Activated CD8-positive, alpha-beta memory T cell treated with anti-CD3 and anti-CD28 coated beads, Interleukin-2, amount 10 ng/mL, durations not matched to agents 7 days and 5 days (primary cell): ENCODE results near the gene AEN. TPM values are rescaled to one million over a fixed set of nuclear protein-coding genes. Genes with fewer than 3 reads are reported as not detected.

Source experiments
- ATAC-seq: fragments of 150-1000 bp; cut with Tn5 transposase; one replicate; pipeline ENCODE4 v1.10.0; 2021; ENCODE audit warnings: moderate library complexity
- CTCF ChIA-PET: fragments of 350-600 bp; sonication (Branson Sonifier 250); formaldehyde crosslinking; loops from one replicate; lab custom pipeline; 2021; ENCODE audit warnings: antibody characterized with exemption; lab: Charles Lee
- DNase-seq: peaks from one replicate; pipeline ENCODE4 v3.0.0-alpha.2; 2020
- H3K27ac Mint-ChIP-seq: one replicate; pipeline ENCODE4 v1.8.0; 2021; ENCODE audit warnings: mild to moderate bottlenecking, mixed read lengths
- H3K27me3 Mint-ChIP-seq: one replicate; pipeline ENCODE4 v1.8.0; 2021; ENCODE audit warnings: mixed read lengths
- H3K36me3 Mint-ChIP-seq: one replicate; pipeline ENCODE4 v1.8.0; 2021; ENCODE audit warnings: mild to moderate bottlenecking, mixed read lengths
- H3K4me1 Mint-ChIP-seq: one replicate; pipeline ENCODE4 v1.8.0; 2021; ENCODE audit warnings: mixed read lengths
- H3K4me3 Mint-ChIP-seq: one replicate; pipeline ENCODE4 v1.8.0; 2021; ENCODE audit warnings: mild to moderate bottlenecking, moderate library complexity, mixed read lengths
- H3K9me3 Mint-ChIP-seq: one replicate; pipeline ENCODE4 v1.8.0; 2022; ENCODE audit warnings: low read depth, mixed read lengths
- total RNA-seq, 2 experiments: library from RNA; stranded (reverse); gene quantifications; one replicate each; pipeline ENCODE4 v1.2.3, GENCODE V29; 2021

AEN gene
- total RNA-seq, 2 experiments from 2014 or later = 55.7 to 57.4 TPM

DNA sequence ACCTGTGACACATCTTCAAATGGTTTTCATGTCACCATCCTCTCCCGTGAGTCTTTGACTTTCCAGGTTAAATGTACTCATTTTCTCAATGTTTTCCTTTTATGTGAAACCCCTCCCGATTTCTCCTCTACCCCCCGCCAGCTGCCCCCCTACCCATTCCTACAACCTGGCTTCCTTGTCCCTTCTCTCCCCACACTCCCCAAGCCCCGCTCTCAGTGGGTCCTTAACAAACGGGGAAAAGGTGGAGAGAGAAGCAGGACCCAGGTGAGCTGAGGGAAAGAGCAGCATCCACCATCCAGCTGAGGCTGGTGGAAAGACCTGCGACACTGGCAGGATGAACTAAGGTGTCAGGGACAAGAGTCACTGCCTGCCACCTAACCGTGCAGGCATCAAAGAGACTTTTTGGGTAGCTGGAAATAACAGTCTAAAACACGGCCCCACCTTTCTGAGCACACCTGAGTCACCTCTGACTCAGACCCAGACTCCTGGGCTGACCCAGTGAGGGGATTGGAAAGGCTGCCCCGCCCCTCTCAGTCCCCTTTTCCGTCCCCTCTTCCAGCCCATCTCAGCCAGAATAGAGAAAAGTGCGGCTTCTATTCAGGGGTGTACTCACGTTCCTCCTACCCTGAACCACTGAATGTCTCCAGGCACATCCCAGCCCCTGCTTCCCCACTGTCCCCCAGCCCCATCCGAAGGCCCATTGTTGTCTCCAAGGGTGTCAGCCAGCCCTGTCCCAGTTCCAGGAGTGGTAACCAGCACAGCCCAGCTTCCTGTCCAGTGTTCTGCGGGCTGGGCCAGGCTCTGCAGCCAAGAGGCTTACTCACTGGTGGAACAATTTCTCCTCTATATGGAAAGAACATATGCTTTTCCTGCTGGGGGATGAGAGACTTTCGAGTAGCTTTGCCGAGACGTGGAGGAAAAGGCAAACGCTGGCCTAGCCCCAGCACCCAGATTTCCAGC is 38.1 kb downstream of the AEN start:
- Mint-ChIP-seq H3K4me1 (peaks cover 6% of the 10 kb centered on the region), H3K27ac (no peak overlapping the region), H3K36me3 (peaks cover 9% of the 10 kb centered on the region), H3K9me3 (no peaks in the 10 kb centered on the region), H3K4me3 (no peak overlapping the region), H3K27me3 (no peaks in the 10 kb centered on the region)
- ATAC-seq (no peak), DNase-seq (peak; percentile 30)
- CTCF ChIA-PET = interaction anchor here (4.4 kb wide), 1 partner anchor 34 kb away, joined by 30 read pairs; no protein-coding TSS in a partner anchor

GRCh38 chr15:88661041-88661700 is 40.0 kb downstream of the AEN start:
- CTCF ChIA-PET = interaction anchor here (0.9 to 1.4 kb wide), 4 partner anchors 9 to 37 kb away, joined by 3 to 7 read pairs (median 3); no protein-coding TSS in a partner anchor

GRCh38 chr15:88661761-88662556 is 40.8 kb downstream of the AEN start:
- Mint-ChIP-seq H3K27me3 (no peaks in the 10 kb centered on the region), H3K27ac (no peak overlapping the region), H3K9me3 (no peaks in the 10 kb centered on the region), H3K36me3 (no peaks in the 10 kb centered on the region), H3K4me1 (peaks cover 2% of the 10 kb centered on the region), H3K4me3 (no peak overlapping the region)
- no peak for ATAC-seq
- CTCF ChIA-PET = interaction anchor here (1.0 to 1.4 kb wide), 4 partner anchors 8 to 38 kb away, joined by 3 to 7 read pairs (median 4); no protein-coding TSS in a partner anchor
- peak; percentile 18 for DNase-seq

More at GRCh38 chr15:88661041-88661700, 40.0 kb downstream of the AEN start:
- H3K36me3 Mint-ChIP-seq = no peaks in the 10 kb centered on the region
- H3K9me3 Mint-ChIP-seq = no peaks in the 10 kb centered on the region
- H3K27me3 Mint-ChIP-seq = no peaks in the 10 kb centered on the region
- no peak overlapping the region for H3K27ac Mint-ChIP-seq
- ATAC-seq = no peak
- H3K4me3 Mint-ChIP-seq = no peak overlapping the region
- peaks cover 2% of the 10 kb centered on the region for H3K4me1 Mint-ChIP-seq
- peak; percentile 25 for DNase-seq

- Mint-ChIP-seq H3K9me3 (no peaks in the 10 kb centered on the region), H3K27ac (no peak overlapping the region), H3K4me1 (peaks cover 2% of the 10 kb centered on the region), H3K4me3 (no peak overlapping the region), H3K36me3 (no peaks in the 10 kb centered on the region), H3K27me3 (peaks cover 4% of the 10 kb centered on the region)
- ATAC-seq (no peak), DNase-seq (peak; percentile 38)
- CTCF ChIA-PET = interaction anchor here (3.9 kb wide), 1 partner anchor 38 kb away, joined by 43 read pairs; no protein-coding TSS in a partner anchor
These were observed 42.0 kb downstream of the AEN start for GRCh38 chr15:88663141-88663621.

GRCh38 chr15:88664151-88664778 is 43.1 kb downstream of the AEN start:
- Mint-ChIP-seq H3K9me3 (no peaks in the 10 kb centered on the region), H3K27me3 (peaks cover 10% of the 10 kb centered on the region), H3K4me3 (no peak overlapping the region), H3K36me3 (no peaks in the 10 kb centered on the region), H3K4me1 (peaks cover 2% of the 10 kb centered on the region), H3K27ac (peak overlapping the region; percentile 17)
- CTCF ChIA-PET = interaction anchor here (1.3 to 3.9 kb wide), 4 partner anchors 30 to 193 kb away, joined by 3 to 43 read pairs (median 3); no protein-coding TSS in a partner anchor
- ATAC-seq = peak; percentile 58
- peak; percentile 63 for DNase-seq

DNA sequence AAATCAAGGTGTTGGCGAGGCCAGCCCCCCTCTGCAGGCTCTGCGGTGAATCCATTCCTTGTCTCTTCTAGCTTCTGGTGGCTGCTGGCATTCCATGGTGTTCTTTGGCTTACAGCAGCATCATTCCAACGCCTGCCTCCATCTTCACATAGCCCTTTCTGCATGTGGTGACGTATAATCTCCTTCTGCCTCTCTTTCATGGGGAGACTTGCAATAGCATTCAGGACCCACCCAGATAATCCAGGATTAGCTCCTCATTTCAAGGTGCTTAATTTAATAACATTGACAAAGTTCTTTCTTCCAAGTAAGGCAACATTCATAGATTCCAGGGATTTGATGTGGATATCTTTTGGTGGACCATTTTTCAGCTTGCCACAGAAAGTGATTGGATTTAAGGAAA is 53.5 kb downstream of the AEN start:
- Mint-ChIP-seq H3K4me3 (no peak overlapping the region), H3K9me3 (no peaks in the 10 kb centered on the region), H3K4me1 (no peaks in the 10 kb centered on the region), H3K36me3 (no peaks in the 10 kb centered on the region), H3K27me3 (peaks cover 55% of the 10 kb centered on the region), H3K27ac (no peak overlapping the region)
- CTCF ChIA-PET = no interaction called here
- ATAC-seq (no peak), DNase-seq (no peak)

DNA sequence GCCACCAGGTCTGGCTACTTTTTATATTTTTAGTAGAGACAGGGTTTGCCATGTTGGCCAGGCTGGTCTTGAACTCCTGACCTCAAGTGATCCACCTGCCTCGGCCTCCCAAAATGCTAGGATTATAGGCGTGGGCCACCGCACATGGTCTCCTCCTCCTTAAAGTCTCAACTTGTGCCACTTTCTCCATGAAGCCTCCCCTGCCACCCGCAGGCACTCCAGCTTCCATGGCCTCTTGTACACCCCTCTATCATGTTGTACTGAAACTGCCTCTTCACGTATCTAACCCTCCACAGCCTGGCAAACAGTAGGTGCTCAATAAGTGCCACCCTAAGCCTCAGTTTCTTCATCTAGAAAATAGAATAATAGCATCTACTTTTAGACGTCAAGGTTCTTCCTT is 57.6 kb downstream of the AEN start:
- CTCF ChIA-PET = no interaction called here
- DNase-seq = no peak
- Mint-ChIP-seq H3K9me3 (no peaks in the 10 kb centered on the region), H3K27ac (no peak overlapping the region), H3K36me3 (no peaks in the 10 kb centered on the region), H3K4me1 (peaks cover 4% of the 10 kb centered on the region), H3K4me3 (no peak overlapping the region), H3K27me3 (peaks cover 25% of the 10 kb centered on the region)
- ATAC-seq = no peak

DNA sequence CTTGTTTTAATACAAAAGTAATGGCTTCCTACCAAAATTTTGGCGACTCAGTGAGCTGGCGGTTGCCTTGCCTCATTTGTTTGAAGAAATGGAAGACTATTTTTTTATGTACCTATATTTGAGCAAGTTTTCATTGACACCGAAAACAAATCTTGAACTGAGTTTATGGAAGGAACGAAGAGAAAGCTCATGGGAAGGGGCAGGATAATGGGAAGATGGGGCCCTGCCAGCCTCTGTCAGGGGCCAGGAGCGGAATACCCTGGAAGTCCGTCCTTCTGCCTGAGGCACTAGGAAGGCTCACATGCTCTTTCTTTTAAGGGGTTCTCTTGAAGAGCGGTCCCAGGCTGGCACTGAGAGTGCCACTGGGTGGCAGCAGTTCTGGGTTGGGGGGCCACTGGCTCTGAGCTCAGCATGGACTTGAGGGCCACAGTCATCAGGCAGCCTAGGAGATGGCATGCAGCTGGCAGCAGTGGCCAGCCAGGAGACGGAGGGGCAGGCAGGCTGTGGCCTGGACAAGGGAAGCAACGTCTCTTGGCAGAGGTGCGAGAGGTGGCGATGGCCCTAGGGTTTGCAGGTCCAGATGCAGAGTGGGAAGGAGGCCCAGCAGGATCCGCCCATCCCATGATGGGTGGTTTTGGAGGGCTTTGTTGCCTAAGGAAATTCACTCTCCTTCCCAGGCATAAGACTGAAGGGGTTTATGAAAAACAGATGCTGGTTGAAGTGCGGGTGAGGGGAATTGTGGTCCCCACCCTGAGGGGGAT is 59.3 kb downstream of the AEN start:
- CTCF ChIA-PET = no interaction called here
- no peak for ATAC-seq
- Mint-ChIP-seq H3K36me3 (no peaks in the 10 kb centered on the region), H3K27me3 (peaks cover 15% of the 10 kb centered on the region), H3K4me3 (no peak overlapping the region), H3K27ac (no peak overlapping the region), H3K4me1 (peaks cover 4% of the 10 kb centered on the region), H3K9me3 (no peaks in the 10 kb centered on the region)
- DNase-seq = no peak

DNA sequence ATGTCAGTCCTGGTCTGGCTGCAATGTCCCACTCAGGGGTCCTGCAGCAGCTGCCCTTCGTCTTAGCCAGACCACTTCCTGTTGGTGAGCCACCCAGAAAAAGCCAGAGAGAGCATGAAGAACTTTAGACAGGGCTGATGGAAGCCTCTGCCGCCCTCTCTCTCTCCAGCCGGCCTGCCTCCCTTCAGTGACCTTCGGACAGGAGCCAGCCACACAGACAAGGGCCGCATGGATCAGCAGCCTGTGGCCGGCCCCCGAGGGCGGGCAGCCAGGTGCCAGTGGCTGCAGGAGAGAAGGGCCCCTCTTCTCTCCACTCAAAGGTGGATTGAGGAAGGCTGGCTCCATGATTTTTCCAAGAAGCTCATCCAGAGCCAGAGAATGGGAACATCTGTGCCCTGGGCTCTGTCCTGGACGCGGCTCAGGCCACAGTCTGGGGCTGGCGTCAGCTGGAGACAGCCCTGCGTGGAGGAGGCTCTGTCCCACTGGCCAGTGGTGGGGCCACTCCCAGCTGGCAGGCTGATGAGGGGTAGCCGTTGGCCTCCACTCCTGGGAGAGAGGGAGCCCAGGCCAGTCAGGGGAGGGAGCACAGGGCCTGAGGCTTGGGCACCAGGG is 60.6 kb downstream of the AEN start:
- Mint-ChIP-seq H3K36me3 (no peaks in the 10 kb centered on the region), H3K27me3 (peaks cover 14% of the 10 kb centered on the region)
- CTCF ChIA-PET = no interaction called here

More for the DNA sequence above, 60.6 kb downstream of the AEN start:
- ATAC-seq (no peak), DNase-seq (no peak)
- Mint-ChIP-seq H3K4me3 (no peak overlapping the region), H3K27ac (no peak overlapping the region), H3K9me3 (no peaks in the 10 kb centered on the region), H3K4me1 (peaks cover 4% of the 10 kb centered on the region)
